Measurements from ENCODE around the gene GTF2F2. TPM values are rescaled to one million over a fixed set of nuclear protein-coding genes. Genes with fewer than 3 reads are reported as not detected.

GTF2F2 gene
- total and polyA plus RNA-seq, 2 experiments from 2014 or later: 42.1 to 75.6 TPM

- peak overlapping the region; percentile 91 for H3K27ac Mint-ChIP-seq
- no peaks in the 10 kb centered on the region for H3K27me3 ChIP-seq (ENCODE audit: insufficient read depth)
- TF ChIP-seq NANOG (IDR thresholded peaks at IDR 0.05; ENCODE audit: borderline replicate concordance) (no peak), ZNF331 (CRISPR knock-in tag; IDR thresholded peaks at IDR 0.05; ENCODE audit: low read depth) (no peak), STAT1 (IDR thresholded peaks at IDR 0.05; ENCODE audit: unreplicated experiment) (no peak), JUNB (IDR thresholded peaks at IDR 0.05; ENCODE audit: unreplicated experiment) (no peak), EZH2phosphoT487 (IDR thresholded peaks at IDR 0.05; ENCODE audit: unreplicated experiment) (no peak), ZNF462 (CRISPR knock-in tag; IDR thresholded peaks at IDR 0.05) (no peak), POLR2AphosphoS5 (IDR thresholded peaks at IDR 0.05; ENCODE audit: low read depth) (no peak), ZNF114 (CRISPR knock-in tag; IDR thresholded peaks at IDR 0.05) (no peak), EZH2 (IDR thresholded peaks at IDR 0.05; ENCODE audit: low read depth, unreplicated experiment) (no peak), ETS1 (IDR thresholded peaks at IDR 0.05) (no peak), CREB1 (CRISPR knock-in tag; IDR thresholded peaks at IDR 0.05; ENCODE audit: low read depth) (no peak)
- TF ChIP-seq, protein P1, sequence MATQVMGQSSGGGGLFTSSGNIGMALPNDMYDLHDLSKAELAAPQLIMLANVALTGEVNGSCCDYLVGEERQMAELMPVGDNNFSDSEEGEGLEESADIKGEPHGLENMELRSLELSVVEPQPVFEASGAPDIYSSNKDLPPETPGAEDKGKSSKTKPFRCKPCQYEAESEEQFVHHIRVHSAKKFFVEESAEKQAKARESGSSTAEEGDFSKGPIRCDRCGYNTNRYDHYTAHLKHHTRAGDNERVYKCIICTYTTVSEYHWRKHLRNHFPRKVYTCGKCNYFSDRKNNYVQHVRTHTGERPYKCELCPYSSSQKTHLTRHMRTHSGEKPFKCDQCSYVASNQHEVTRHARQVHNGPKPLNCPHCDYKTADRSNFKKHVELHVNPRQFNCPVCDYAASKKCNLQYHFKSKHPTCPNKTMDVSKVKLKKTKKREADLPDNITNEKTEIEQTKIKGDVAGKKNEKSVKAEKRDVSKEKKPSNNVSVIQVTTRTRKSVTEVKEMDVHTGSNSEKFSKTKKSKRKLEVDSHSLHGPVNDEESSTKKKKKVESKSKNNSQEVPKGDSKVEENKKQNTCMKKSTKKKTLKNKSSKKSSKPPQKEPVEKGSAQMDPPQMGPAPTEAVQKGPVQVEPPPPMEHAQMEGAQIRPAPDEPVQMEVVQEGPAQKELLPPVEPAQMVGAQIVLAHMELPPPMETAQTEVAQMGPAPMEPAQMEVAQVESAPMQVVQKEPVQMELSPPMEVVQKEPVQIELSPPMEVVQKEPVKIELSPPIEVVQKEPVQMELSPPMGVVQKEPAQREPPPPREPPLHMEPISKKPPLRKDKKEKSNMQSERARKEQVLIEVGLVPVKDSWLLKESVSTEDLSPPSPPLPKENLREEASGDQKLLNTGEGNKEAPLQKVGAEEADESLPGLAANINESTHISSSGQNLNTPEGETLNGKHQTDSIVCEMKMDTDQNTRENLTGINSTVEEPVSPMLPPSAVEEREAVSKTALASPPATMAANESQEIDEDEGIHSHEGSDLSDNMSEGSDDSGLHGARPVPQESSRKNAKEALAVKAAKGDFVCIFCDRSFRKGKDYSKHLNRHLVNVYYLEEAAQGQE (IDR thresholded peaks at IDR 0.05; ENCODE audit: unreplicated experiment): no peak
- TF ChIP-seq, protein P2, sequence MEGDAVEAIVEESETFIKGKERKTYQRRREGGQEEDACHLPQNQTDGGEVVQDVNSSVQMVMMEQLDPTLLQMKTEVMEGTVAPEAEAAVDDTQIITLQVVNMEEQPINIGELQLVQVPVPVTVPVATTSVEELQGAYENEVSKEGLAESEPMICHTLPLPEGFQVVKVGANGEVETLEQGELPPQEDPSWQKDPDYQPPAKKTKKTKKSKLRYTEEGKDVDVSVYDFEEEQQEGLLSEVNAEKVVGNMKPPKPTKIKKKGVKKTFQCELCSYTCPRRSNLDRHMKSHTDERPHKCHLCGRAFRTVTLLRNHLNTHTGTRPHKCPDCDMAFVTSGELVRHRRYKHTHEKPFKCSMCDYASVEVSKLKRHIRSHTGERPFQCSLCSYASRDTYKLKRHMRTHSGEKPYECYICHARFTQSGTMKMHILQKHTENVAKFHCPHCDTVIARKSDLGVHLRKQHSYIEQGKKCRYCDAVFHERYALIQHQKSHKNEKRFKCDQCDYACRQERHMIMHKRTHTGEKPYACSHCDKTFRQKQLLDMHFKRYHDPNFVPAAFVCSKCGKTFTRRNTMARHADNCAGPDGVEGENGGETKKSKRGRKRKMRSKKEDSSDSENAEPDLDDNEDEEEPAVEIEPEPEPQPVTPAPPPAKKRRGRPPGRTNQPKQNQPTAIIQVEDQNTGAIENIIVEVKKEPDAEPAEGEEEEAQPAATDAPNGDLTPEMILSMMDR (conservative IDR thresholded peaks at IDR 0.05; ENCODE audit: low read depth in 2 of 2): no peak
These were observed 190.2 kb downstream of the GTF2F2 start for GRCh38 chr13:45310341-45311131.

More at GRCh38 chr13:45310341-45311131, 190.2 kb downstream of the GTF2F2 start:
- Histone ChIP-seq H3K9me2 (ENCODE audit: insufficient read depth) (no peaks in the 10 kb centered on the region), H3K36me3 (ENCODE audit: insufficient read depth) (no peaks in the 10 kb centered on the region), H3K4me2 (peak overlapping the region; percentile 65), H3K27ac (ENCODE audit: low read depth) (peak overlapping the region; percentile 89), H3K79me2 (replicated peaks; ENCODE audit: insufficient read depth) (no peaks in the 10 kb centered on the region), H3F3A (replicated peaks; ENCODE audit: low read depth) (no peaks in the 10 kb centered on the region), H4K20me1 (replicated peaks; ENCODE audit: insufficient read depth) (no peaks in the 10 kb centered on the region), H3K4me1 (ENCODE audit: insufficient read depth) (peaks cover 16% of the 10 kb centered on the region), H2AFZ (peak overlapping the region; percentile 80), H3K4me3 (peak overlapping the region; percentile 59)
- no peak for ATAC-seq
- no peak for DNase-seq (ENCODE audit: low spot score)
- peaks cover 26% of the 10 kb centered on the region for H3K4me1 Mint-ChIP-seq
- H3K36me3 Mint-ChIP-seq (ENCODE audit: low read depth): no peaks in the 10 kb centered on the region
- peak overlapping the region; percentile 83 for H3K4me3 Mint-ChIP-seq
- peaks cover 15% of the 10 kb centered on the region for H3K27me3 Mint-ChIP-seq (ENCODE audit: insufficient read depth, low read depth, poor library complexity)
- H3K9me3 Mint-ChIP-seq: no peaks in the 10 kb centered on the region; the same call in 2 of the 3 replicates

Data from GM23338 (cell line).